Loucy (cell line): ENCODE measurements around the gene LRRK1.

Source experiments
- EZH2phosphoT487 ChIP-seq: fragments of 200-600 bp; IDR thresholded peaks from 2 replicates; pipeline ENCODE4 v1.6.1; 2018; ENCODE audit warnings: antibody characterized with exemption, mild to moderate bottlenecking, moderate library complexity, borderline replicate concordance
- TF ChIP-seq, protein P1 (sequence below): fragments of 200-600 bp; sonication (generic); conservative IDR thresholded peaks from 2 replicates; pipeline ENCODE4 v1.5.1; 2014; ENCODE audit warnings: mild to moderate bottlenecking, antibody characterized with exemption, low read length

DNA sequence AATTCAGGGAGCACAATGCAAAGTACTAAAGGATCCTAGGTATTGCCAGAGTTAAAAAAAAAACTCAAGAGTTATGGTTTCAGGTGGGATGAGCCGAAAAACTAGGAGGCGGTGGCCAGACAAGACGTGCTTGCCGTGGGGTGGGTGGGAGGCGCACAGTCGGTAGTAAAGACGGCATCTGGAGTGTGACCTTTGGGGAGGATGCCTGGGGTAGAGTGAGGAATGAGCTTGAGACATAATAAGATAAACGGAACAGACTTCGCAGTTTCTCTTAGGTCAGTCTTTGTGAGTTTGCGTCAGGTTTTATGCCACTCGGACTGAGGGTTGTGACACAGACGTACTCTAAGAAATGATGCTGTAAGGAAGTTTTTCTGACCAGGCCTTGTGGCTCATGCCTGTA is 139.6 kb downstream of the LRRK1 start:
- TF ChIP-seq, protein P1, sequence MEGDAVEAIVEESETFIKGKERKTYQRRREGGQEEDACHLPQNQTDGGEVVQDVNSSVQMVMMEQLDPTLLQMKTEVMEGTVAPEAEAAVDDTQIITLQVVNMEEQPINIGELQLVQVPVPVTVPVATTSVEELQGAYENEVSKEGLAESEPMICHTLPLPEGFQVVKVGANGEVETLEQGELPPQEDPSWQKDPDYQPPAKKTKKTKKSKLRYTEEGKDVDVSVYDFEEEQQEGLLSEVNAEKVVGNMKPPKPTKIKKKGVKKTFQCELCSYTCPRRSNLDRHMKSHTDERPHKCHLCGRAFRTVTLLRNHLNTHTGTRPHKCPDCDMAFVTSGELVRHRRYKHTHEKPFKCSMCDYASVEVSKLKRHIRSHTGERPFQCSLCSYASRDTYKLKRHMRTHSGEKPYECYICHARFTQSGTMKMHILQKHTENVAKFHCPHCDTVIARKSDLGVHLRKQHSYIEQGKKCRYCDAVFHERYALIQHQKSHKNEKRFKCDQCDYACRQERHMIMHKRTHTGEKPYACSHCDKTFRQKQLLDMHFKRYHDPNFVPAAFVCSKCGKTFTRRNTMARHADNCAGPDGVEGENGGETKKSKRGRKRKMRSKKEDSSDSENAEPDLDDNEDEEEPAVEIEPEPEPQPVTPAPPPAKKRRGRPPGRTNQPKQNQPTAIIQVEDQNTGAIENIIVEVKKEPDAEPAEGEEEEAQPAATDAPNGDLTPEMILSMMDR, result no peak
- no peak for TF ChIP-seq EZH2phosphoT487
